Measurements from ENCODE around the gene OLFM3. TPM values are rescaled to one million over a fixed set of nuclear protein-coding genes. Genes with fewer than 3 reads are reported as not detected.

The OLFM3 gene
- total and polyA plus RNA-seq, 4 donors = not detected

- TF ChIP-seq CTCF (IDR thresholded peaks at IDR 0.05; ENCODE audit: low read depth, low read length, missing input control) (no peak), ZBTB33 (IDR thresholded peaks at IDR 0.05) (no peak)
These were observed 153.6 kb downstream of the OLFM3 start (continued) for GRCh38 chr1:101843160-101843559.

- TF ChIP-seq HNF4A (conservative IDR thresholded peaks at IDR 0.05) (no peak), NR2F2 (IDR thresholded peaks at IDR 0.05) (no peak), YY1 (IDR thresholded peaks at IDR 0.05) (no peak), CTCF (IDR thresholded peaks at IDR 0.05; ENCODE audit: low read depth, low read length, missing input control) (no peak), REST (IDR thresholded peaks at IDR 0.05) (no peak), JUND (IDR thresholded peaks at IDR 0.05) (no peak), EGR1 (IDR thresholded peaks at IDR 0.05; ENCODE audit: low read depth in 2 of 2) (no peak), FOXA2 (IDR thresholded peaks at IDR 0.05) (no peak), ATF3 (IDR thresholded peaks at IDR 0.05) (no peak), FOXA1 (IDR thresholded peaks at IDR 0.05) (no peak), TAF1 (conservative IDR thresholded peaks at IDR 0.05) (no peak), HNF4G (IDR thresholded peaks at IDR 0.05) (no peak)
- 86% methylated on average over 4 of the region's 4 CpGs for WGBS
- no peaks in the 10 kb centered on the region for H3K4me1 ChIP-seq (ENCODE audit: control insufficient read depth in 4 of 4, insufficient read depth in 4 of 4, low read length in 3 of 4)
These were observed 154.9 kb downstream of the OLFM3 start for GRCh38 chr1:101841824-101842223.

More at GRCh38 chr1:101841824-101842223, 154.9 kb downstream of the OLFM3 start:
- Histone ChIP-seq H3K9me3 (ENCODE audit: control insufficient read depth in 4 of 4, low read length in 3 of 4) (no peaks in the 10 kb centered on the region), H3K27ac (ENCODE audit: low read depth in 1 of 2, low read length in 2 of 2) (no peak overlapping the region), H3K36me3 (ENCODE audit: control insufficient read depth in 4 of 4, insufficient read depth in 3 of 4, low read depth in 1 of 4, low read length in 3 of 4) (no peaks in the 10 kb centered on the region), H3K9ac (ENCODE audit: low read depth in 1 of 2, low read length in 2 of 2) (no peak overlapping the region), H3K4me3 (ENCODE audit: low read depth in 1 of 3, low read length in 3 of 3) (no peak overlapping the region), H3K27me3 (ENCODE audit: control insufficient read depth in 4 of 4, insufficient read depth in 4 of 4, low read length in 3 of 4) (no peaks in the 10 kb centered on the region)
- DNase-seq (ENCODE audit: low spot score) = no peak

Measured in liver (tissue), 9 donors.